D721Med (cell line): ENCODE data around the gene ZC3H15.
A peak's percentile ranks its signal among the peaks of the same experiment; 100 is the strongest.
"Not testable (repeated sequence)": the region's sequence is repeated elsewhere in the genome, so short reads cannot be mapped to it uniquely, and the experiment has no call there.

Source experiments
- DNase-seq: peaks from one replicate; pipeline ENCODE4 v3.0.0; 2011; ENCODE audit warnings: low spot score; ENCODE audit not compliant: insufficient read length
- FAIRE-seq: peaks from 2 replicates; lab custom pipeline; 2011; peaks lifted over from hg19 to GRCh38; lab: Jason Lieb, UNC
- TF ChIP-seq, protein P1 (sequence below): IDR thresholded peaks from 2 replicates; pipeline ENCODE4 v1.5.1; 2012; ENCODE audit warnings: mild to moderate bottlenecking, control low read depth; ENCODE audit not compliant: insufficient read depth; ENCODE audit errors: missing control alignments

Gene ZC3H15

DNA sequence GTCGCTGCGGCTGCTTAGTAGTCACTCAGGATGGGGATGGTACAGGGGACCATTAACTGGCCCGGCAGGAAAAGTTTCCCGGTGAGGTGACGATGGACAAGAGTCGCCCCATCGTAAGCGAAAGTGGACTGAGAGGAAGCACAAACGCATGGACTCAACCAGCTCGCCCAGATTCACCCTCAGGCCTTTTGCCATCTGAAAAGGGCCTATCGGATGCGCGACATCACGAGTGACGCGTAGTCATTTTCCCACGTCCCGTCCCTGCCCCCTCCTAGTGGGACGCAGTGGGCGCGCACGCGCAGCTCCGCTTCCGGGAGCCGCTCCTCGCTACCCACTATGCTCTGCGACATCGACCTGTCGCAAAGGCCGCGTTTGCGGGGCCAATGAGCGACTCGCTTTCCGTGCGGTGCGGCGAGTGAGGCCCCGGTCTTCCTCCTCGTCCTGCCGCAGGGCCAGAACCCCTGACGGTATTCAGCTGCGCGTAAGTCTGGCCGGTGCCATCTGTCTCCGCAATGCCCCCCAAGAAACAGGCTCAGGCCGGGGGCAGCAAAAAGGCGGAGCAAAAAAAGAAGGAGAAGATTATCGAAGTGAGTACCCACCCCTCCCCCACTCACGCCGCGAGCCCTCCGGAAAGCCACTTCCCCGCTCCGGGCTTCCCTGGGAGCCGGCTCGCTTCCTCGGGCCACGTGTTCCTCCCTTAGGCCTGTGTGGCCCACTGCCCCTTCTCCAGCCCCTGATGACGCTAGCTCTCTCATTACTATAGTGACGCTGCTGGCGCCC is at the start of gene ZC3H15:
ZC3H15 (plus strand) TSS at position 390 of the 780 bp plus-strand sequence; CDS start at position 513, 123 bp downstream.
- peak; percentile 37 for DNase-seq
- FAIRE-seq = no peak
- TF ChIP-seq, protein P1, sequence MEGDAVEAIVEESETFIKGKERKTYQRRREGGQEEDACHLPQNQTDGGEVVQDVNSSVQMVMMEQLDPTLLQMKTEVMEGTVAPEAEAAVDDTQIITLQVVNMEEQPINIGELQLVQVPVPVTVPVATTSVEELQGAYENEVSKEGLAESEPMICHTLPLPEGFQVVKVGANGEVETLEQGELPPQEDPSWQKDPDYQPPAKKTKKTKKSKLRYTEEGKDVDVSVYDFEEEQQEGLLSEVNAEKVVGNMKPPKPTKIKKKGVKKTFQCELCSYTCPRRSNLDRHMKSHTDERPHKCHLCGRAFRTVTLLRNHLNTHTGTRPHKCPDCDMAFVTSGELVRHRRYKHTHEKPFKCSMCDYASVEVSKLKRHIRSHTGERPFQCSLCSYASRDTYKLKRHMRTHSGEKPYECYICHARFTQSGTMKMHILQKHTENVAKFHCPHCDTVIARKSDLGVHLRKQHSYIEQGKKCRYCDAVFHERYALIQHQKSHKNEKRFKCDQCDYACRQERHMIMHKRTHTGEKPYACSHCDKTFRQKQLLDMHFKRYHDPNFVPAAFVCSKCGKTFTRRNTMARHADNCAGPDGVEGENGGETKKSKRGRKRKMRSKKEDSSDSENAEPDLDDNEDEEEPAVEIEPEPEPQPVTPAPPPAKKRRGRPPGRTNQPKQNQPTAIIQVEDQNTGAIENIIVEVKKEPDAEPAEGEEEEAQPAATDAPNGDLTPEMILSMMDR = no peak

DNA sequence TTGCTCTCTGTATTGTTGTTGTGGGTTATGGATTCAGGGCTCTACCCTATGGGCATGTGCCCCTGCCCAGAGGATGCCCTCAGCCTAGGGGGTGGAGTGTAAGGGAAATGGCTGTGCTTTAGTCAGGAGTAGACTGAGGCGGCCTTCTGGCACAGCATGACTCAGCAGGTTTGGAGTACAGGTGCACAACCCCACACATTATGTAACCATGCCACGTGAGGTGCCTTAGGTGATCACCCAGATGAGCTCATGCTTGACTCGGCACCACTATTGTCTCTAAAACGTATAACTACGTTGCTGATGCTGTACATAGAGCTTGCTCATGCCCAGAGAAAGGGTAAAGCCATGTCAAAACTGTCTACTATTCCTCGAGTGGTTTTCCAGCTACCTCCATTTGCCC is 48.3 kb upstream of the ZC3H15 start:
- DNase-seq (no peak), FAIRE-seq (no peak)
- TF ChIP-seq, protein P1 = no peak

GRCh38 chr2:186439673-186440095 is 46.4 kb upstream of the ZC3H15 start:
- DNase-seq, FAIRE-seq: not testable (repeated sequence)

DNA sequence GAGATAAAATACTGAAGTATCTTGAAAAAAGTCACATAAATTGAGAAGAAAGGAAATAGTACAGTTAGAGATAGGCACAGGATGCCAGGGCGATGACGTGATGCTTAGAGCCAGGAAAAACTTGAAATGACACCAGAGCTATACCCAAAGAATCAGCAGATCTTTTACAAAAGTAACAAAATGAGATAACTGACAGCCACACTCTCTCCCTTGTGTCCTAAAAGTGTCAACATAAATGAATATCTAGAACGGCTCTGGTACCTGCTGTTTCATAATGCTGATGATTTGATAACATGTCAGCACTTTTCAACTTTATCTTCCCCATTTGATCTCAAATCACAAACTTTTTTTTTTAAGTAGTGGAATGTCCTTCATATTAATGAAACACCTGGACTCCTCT is 45.6 kb upstream of the ZC3H15 start:
- no peak for FAIRE-seq
- no peak for DNase-seq
- TF ChIP-seq, protein P1 = no peak

GRCh38 chr2:186442885-186443284 is 43.2 kb upstream of the ZC3H15 start:
- DNase-seq (no peak), FAIRE-seq (no peak)
- TF ChIP-seq, protein P1 = no peak

DNA sequence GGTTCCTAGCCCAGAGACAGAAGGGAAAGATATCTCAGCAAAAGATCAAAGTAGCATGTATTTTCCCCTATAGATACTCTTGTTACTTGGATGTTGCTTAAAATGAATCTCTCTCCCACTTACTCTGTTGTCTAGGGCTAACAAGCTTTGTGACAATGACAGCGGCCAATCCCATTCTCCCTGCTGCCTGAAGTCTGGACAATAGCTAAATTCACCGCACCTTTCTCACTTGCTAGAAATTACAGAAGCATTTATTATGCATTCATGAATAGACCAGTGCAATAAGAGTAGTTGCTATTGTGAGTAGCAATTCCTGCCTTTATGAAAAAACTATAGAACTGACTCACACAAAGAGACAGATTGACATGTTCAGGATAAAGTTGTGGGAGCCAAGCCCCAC is 42.2 kb upstream of the ZC3H15 start:
- TF ChIP-seq, protein P1 = no peak
- DNase-seq (no peak), FAIRE-seq (no peak)

DNA sequence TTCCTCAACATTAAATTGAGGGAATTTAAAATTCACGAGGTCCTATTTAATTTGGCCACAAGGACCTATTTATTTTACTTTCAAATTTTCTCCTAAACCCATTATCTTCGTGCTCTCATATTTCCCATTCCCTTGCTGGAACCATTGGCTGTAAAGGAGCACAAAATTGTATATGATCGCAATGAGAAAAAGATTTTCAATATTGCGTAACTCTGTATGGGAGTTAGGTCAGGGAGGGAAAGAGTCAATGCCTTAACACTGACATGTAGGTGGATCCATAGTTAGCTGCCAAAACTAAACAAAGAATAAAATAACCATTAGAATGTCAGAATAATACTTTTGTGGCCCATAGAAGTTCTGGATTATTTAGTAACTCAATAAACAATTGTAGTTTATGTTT is 40.6 kb upstream of the ZC3H15 start:
- TF ChIP-seq, protein P1 = no peak
- FAIRE-seq = no peak
- no peak for DNase-seq
